Spleen (tissue), 7 donors: ENCODE results near the gene TMEM120B.

ENCODE experiments used
- POLR2A ChIP-seq, 3 donors: fragments of 450-650 bp; IDR thresholded peaks; one replicate each; pipeline ENCODE4 v1.5.1; 2017; ENCODE audit warnings: antibody characterized with exemption in 3 of 3, mild to moderate bottlenecking in 1 of 3
- TF ChIP-seq, protein P1 (sequence below), 11 experiments: fragments of 200-600 bp in 7 of 11; fragments of 450-650 bp in 4 of 11; sonication (generic) in 4 of 11; IDR thresholded peaks in 8 of 11; conservative IDR thresholded peaks in 3 of 11; 1 replicate in 7 of 11; 2 replicates in 4 of 11; pipeline versions ENCODE4 v1.4.0 to v1.8.0; 2016 to 2021; ENCODE audit warnings: antibody characterized with exemption in 11 of 11, inconsistent platforms in 4 of 11, mild to moderate bottlenecking in 1 of 11
- donor health status: DM: no; HTN: no; CAD: no; lungs with moderate emphysema.
- donor health status: DM: no; HTN: no; CAD: no.
- donor health status: DM: no; HTN: no; CAD: no.

DNA sequence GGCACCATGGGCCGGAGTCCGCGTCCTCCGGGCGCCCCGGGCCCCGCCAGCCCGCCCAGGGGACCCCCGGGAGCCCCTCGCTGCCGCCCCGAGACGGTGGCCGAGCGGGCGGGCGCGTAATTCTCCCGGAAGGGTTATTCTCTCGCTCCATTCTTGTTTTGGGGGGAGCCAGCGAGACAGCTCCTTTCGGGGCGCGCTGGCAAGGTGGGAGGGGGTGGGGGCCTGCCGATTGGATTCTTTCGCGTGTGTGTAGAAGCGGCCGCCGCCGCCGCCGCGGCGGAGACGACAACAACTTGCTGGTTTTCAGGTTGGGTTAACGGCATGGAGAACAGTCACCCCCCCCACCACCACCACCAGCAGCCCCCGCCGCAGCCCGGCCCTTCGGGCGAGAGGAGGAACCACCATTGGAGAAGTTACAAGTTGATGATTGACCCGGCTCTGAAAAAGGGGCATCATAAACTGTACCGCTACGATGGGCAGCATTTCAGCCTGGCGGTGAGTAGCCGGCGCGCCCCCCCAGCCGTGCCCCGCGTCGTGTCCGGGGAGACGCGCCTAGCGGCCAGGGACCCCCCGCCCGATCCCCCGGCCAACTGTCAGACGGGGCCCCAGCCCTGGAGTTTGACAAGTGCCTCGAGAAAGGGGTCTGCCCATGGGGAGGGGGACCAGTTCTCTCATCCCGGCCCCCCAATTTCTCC, 92.0 kb downstream of the TMEM120B start:
- TF ChIP-seq POLR2A (IDR thresholded peaks at IDR 0.05), result no peak
- TF ChIP-seq, protein P1, sequence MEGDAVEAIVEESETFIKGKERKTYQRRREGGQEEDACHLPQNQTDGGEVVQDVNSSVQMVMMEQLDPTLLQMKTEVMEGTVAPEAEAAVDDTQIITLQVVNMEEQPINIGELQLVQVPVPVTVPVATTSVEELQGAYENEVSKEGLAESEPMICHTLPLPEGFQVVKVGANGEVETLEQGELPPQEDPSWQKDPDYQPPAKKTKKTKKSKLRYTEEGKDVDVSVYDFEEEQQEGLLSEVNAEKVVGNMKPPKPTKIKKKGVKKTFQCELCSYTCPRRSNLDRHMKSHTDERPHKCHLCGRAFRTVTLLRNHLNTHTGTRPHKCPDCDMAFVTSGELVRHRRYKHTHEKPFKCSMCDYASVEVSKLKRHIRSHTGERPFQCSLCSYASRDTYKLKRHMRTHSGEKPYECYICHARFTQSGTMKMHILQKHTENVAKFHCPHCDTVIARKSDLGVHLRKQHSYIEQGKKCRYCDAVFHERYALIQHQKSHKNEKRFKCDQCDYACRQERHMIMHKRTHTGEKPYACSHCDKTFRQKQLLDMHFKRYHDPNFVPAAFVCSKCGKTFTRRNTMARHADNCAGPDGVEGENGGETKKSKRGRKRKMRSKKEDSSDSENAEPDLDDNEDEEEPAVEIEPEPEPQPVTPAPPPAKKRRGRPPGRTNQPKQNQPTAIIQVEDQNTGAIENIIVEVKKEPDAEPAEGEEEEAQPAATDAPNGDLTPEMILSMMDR (IDR thresholded peaks at IDR 0.05 in 8 of 11, conservative IDR thresholded peaks at IDR 0.05 in 3 of 11), result no peak
